ENCODE measurements around the gene SRMS. TPM values are rescaled to one million over a fixed set of nuclear protein-coding genes. Genes with fewer than 3 reads are reported as not detected.

Gene SRMS
- total RNA-seq, 4 donors from 2014 or later = not detected

- no peak for ATAC-seq
- peaks cover 0 to 99% of the 10 kb centered on the region in 2 donors for H3K36me3 ChIP-seq
- TF ChIP-seq POLR2A (IDR thresholded peaks at IDR 0.05) (no peak), CTCF (IDR thresholded peaks at IDR 0.05) (no peak), POLR2AphosphoS5 (IDR thresholded peaks at IDR 0.05) (no peak), EP300 (IDR thresholded peaks at IDR 0.05) (no peak)
- H3K27ac ChIP-seq = no peak overlapping the region
- WGBS, 2 donors (ENCODE audit: low coverage in 1 of 2) = 100% methylated on average over 3 of the region's 13 CpGs; no CpG with 5 or more reads in 1 of the 2 donors
- H3K27me3 ChIP-seq = no peaks in the 10 kb centered on the region
- peaks cover 0 to 6% (median 0%) of the 10 kb centered on the region in 3 donors for H3K4me1 ChIP-seq
- no peaks in the 10 kb centered on the region for H3K9me3 ChIP-seq
- H3K4me3 ChIP-seq = no peak overlapping the region
Observed at GRCh38 chr20:63592661-63593060, 45.1 kb upstream of the SRMS start.

GRCh38 chr20:63591786-63592355 lies 44.3 kb upstream of the SRMS start:
- Histone ChIP-seq H3K4me3 (no peak overlapping the region), H3K27me3 (no peaks in the 10 kb centered on the region), H3K9me3 (no peaks in the 10 kb centered on the region), H3K4me1 (peaks cover 0 to 6% (median 0%) of the 10 kb centered on the region in 3 donors), H3K27ac (no peak overlapping the region), H3K36me3 (peaks cover 0 to 99% of the 10 kb centered on the region in 2 donors)
- TF ChIP-seq POLR2A (IDR thresholded peaks at IDR 0.05) = no peak
- no peak for TF ChIP-seq CTCF (IDR thresholded peaks at IDR 0.05)
- no peak for TF ChIP-seq POLR2AphosphoS5 (IDR thresholded peaks at IDR 0.05)
- no peak for TF ChIP-seq EP300 (IDR thresholded peaks at IDR 0.05)
- WGBS, 2 donors (ENCODE audit: low coverage in 1 of 2) = 100% methylated on average over 1 of the region's 28 CpGs; no CpG with 5 or more reads in 1 of the 2 donors
- no peak for ATAC-seq

GRCh38 chr20:63591147-63591533 lies 43.6 kb upstream of the SRMS start:
- Histone ChIP-seq H3K27ac (no peak overlapping the region), H3K4me1 (peaks cover 0 to 6% (median 0%) of the 10 kb centered on the region in 3 donors), H3K9me3 (no peaks in the 10 kb centered on the region), H3K4me3 (no peak overlapping the region), H3K36me3 (peaks cover 0 to 95% of the 10 kb centered on the region in 2 donors), H3K27me3 (no peaks in the 10 kb centered on the region)
- no peak for ATAC-seq
- 100% methylated on average over 4 of the region's 4 CpGs for WGBS, 2 donors (ENCODE audit: low coverage in 1 of 2)
- TF ChIP-seq POLR2A (IDR thresholded peaks at IDR 0.05) (no peak), POLR2AphosphoS5 (IDR thresholded peaks at IDR 0.05) (no peak), CTCF (IDR thresholded peaks at IDR 0.05) (no peak)

GRCh38 chr20:63590218-63591146 lies 42.9 kb upstream of the SRMS start:
- Histone ChIP-seq H3K4me3 (no peak overlapping the region), H3K36me3 (peaks cover 0 to 88% of the 10 kb centered on the region in 2 donors), H3K9me3 (no peaks in the 10 kb centered on the region), H3K27me3 (no peaks in the 10 kb centered on the region), H3K4me1 (peaks cover 0 to 6% (median 0%) of the 10 kb centered on the region in 3 donors), H3K27ac (no peak overlapping the region)
- peak in 1 of 2 donors; percentile 5 for TF ChIP-seq POLR2A (IDR thresholded peaks at IDR 0.05)
- TF ChIP-seq POLR2AphosphoS5 (IDR thresholded peaks at IDR 0.05) = no peak
- WGBS, 2 donors (ENCODE audit: low coverage in 1 of 2) = 90% methylated on average over 4 of the region's 52 CpGs; no CpG with 5 or more reads in 1 of the 2 donors
- no peak for ATAC-seq

GRCh38 chr20:63589261-63590217 lies 42.0 kb upstream of the SRMS start:
- no peak overlapping the region for H3K27ac ChIP-seq
- no peak for ATAC-seq
- peaks cover 0 to 80% of the 10 kb centered on the region in 2 donors for H3K36me3 ChIP-seq
- H3K9me3 ChIP-seq = no peaks in the 10 kb centered on the region
- peaks cover 0 to 5% (median 0%) of the 10 kb centered on the region in 3 donors for H3K4me1 ChIP-seq
- H3K4me3 ChIP-seq = no peak overlapping the region
- H3K27me3 ChIP-seq = no peaks in the 10 kb centered on the region
- TF ChIP-seq EP300 (IDR thresholded peaks at IDR 0.05) (no peak), CTCF (IDR thresholded peaks at IDR 0.05) (no peak), POLR2A (IDR thresholded peaks at IDR 0.05) (no peak), POLR2AphosphoS5 (IDR thresholded peaks at IDR 0.05) (no peak)
- WGBS, 2 donors (ENCODE audit: low coverage in 1 of 2) = 85 to 92% methylated on average over 12 to 17 of the region's 38 CpGs

Data from gastroesophageal sphincter (tissue), 4 donors.